ENCODE results near the gene ADCY7.

ADCY7 gene

GRCh38 chr16:50263060-50263909 is 3.1 kb upstream of the ADCY7 start:
- no peak overlapping the region for H3K9ac ChIP-seq (ENCODE audit: low read depth, low read length)
- no peak overlapping the region for H3K27ac ChIP-seq (ENCODE audit: low read length)
- H3K4me1 ChIP-seq (ENCODE audit: insufficient read depth, low read length), result peaks cover 8% of the 10 kb centered on the region; the same call in 1 of the 2 replicates
- H3K27me3 ChIP-seq (ENCODE audit: insufficient read depth, low read length), result no peaks in the 10 kb centered on the region
- H3K9me3 ChIP-seq (ENCODE audit: insufficient read depth, low read depth, low read length), result no peaks in the 10 kb centered on the region
- no peak overlapping the region for H3K4me3 ChIP-seq (ENCODE audit: low read length)
- H3K36me3 ChIP-seq (ENCODE audit: insufficient read depth, low read depth, low read length), result no peaks in the 10 kb centered on the region

GRCh38 chr16:50263940-50264929 is 2.1 kb upstream of the ADCY7 start:
- H3K4me3 ChIP-seq (ENCODE audit: low read length), result no peak overlapping the region
- no peak overlapping the region for H3K27ac ChIP-seq (ENCODE audit: low read length)
- H3K9me3 ChIP-seq (ENCODE audit: insufficient read depth, low read depth, low read length), result no peaks in the 10 kb centered on the region
- no peaks in the 10 kb centered on the region for H3K27me3 ChIP-seq (ENCODE audit: insufficient read depth, low read length)
- H3K4me1 ChIP-seq (ENCODE audit: insufficient read depth, low read length), result peaks cover 8% of the 10 kb centered on the region; the same call in 1 of the 2 replicates
- no peak overlapping the region for H3K9ac ChIP-seq (ENCODE audit: low read depth, low read length)
- H3K36me3 ChIP-seq (ENCODE audit: insufficient read depth, low read depth, low read length), result no peaks in the 10 kb centered on the region

GRCh38 chr16:50265260-50265659 is 1.1 kb upstream of the ADCY7 start:
- Histone ChIP-seq H3K36me3 (ENCODE audit: insufficient read depth, low read depth, low read length) (no peaks in the 10 kb centered on the region), H3K9me3 (ENCODE audit: insufficient read depth, low read depth, low read length) (no peaks in the 10 kb centered on the region), H3K27ac (ENCODE audit: low read length) (no peak overlapping the region), H3K4me3 (ENCODE audit: low read length) (no peak overlapping the region), H3K27me3 (ENCODE audit: insufficient read depth, low read length) (no peaks in the 10 kb centered on the region), H3K9ac (ENCODE audit: low read depth, low read length) (no peak overlapping the region), H3K4me1 (ENCODE audit: insufficient read depth, low read length) (peaks cover 5% of the 10 kb centered on the region; the same call in 1 of the 2 replicates)

- no peak overlapping the region for H3K27ac ChIP-seq (ENCODE audit: low read length)
- H3K9me3 ChIP-seq (ENCODE audit: insufficient read depth, low read depth, low read length), result no peaks in the 10 kb centered on the region
- peaks cover 5% of the 10 kb centered on the region; the same call in 1 of the 2 replicates for H3K4me1 ChIP-seq (ENCODE audit: insufficient read depth, low read length)
- H3K36me3 ChIP-seq (ENCODE audit: insufficient read depth, low read depth, low read length), result no peaks in the 10 kb centered on the region
- H3K4me3 ChIP-seq (ENCODE audit: low read length), result no peak overlapping the region
- H3K27me3 ChIP-seq (ENCODE audit: insufficient read depth, low read length), result no peaks in the 10 kb centered on the region
- no peak overlapping the region for H3K9ac ChIP-seq (ENCODE audit: low read depth, low read length)
These were observed 525 bp upstream of the ADCY7 start for GRCh38 chr16:50265716-50266336.

GRCh38 chr16:50267151-50267631 is 840 bp downstream of the ADCY7 start:
- H3K9ac ChIP-seq (ENCODE audit: low read depth, low read length), result no peak overlapping the region
- H3K27ac ChIP-seq (ENCODE audit: low read length), result no peak overlapping the region
- peaks cover 5% of the 10 kb centered on the region; the same call in 1 of the 2 replicates for H3K4me1 ChIP-seq (ENCODE audit: insufficient read depth, low read length)
- H3K36me3 ChIP-seq (ENCODE audit: insufficient read depth, low read depth, low read length), result no peaks in the 10 kb centered on the region
- H3K4me3 ChIP-seq (ENCODE audit: low read length), result no peak overlapping the region
- no peaks in the 10 kb centered on the region for H3K27me3 ChIP-seq (ENCODE audit: insufficient read depth, low read length)
- H3K9me3 ChIP-seq (ENCODE audit: insufficient read depth, low read depth, low read length), result no peaks in the 10 kb centered on the region

GRCh38 chr16:50267651-50268050 is 1.3 kb downstream of the ADCY7 start:
- H3K9me3 ChIP-seq (ENCODE audit: insufficient read depth, low read depth, low read length), result no peaks in the 10 kb centered on the region
- no peak overlapping the region for H3K4me3 ChIP-seq (ENCODE audit: low read length)
- H3K36me3 ChIP-seq (ENCODE audit: insufficient read depth, low read depth, low read length), result no peaks in the 10 kb centered on the region
- H3K27me3 ChIP-seq (ENCODE audit: insufficient read depth, low read length), result no peaks in the 10 kb centered on the region
- H3K27ac ChIP-seq (ENCODE audit: low read length), result no peak overlapping the region
- H3K4me1 ChIP-seq (ENCODE audit: insufficient read depth, low read length), result peaks cover 5% of the 10 kb centered on the region; the same call in 1 of the 2 replicates
- H3K9ac ChIP-seq (ENCODE audit: low read depth, low read length), result no peak overlapping the region

- Histone ChIP-seq H3K27ac (ENCODE audit: low read length) (no peak overlapping the region), H3K36me3 (ENCODE audit: insufficient read depth, low read depth, low read length) (no peaks in the 10 kb centered on the region), H3K4me1 (ENCODE audit: insufficient read depth, low read length) (peaks cover 5% of the 10 kb centered on the region; the same call in 1 of the 2 replicates), H3K9ac (ENCODE audit: low read depth, low read length) (no peak overlapping the region), H3K4me3 (ENCODE audit: low read length) (no peak overlapping the region), H3K27me3 (ENCODE audit: insufficient read depth, low read length) (no peaks in the 10 kb centered on the region), H3K9me3 (ENCODE audit: insufficient read depth, low read depth, low read length) (no peaks in the 10 kb centered on the region)
These were observed 2.0 kb downstream of the ADCY7 start for GRCh38 chr16:50268352-50268751.

GRCh38 chr16:50269061-50269705 is 2.8 kb downstream of the ADCY7 start:
- Histone ChIP-seq H3K4me3 (ENCODE audit: low read length) (no peak overlapping the region), H3K9ac (ENCODE audit: low read depth, low read length) (no peak overlapping the region), H3K4me1 (ENCODE audit: insufficient read depth, low read length) (peaks cover 5% of the 10 kb centered on the region; the same call in 1 of the 2 replicates), H3K36me3 (ENCODE audit: insufficient read depth, low read depth, low read length) (no peaks in the 10 kb centered on the region), H3K9me3 (ENCODE audit: insufficient read depth, low read depth, low read length) (no peaks in the 10 kb centered on the region), H3K27me3 (ENCODE audit: insufficient read depth, low read length) (no peaks in the 10 kb centered on the region), H3K27ac (ENCODE audit: low read length) (no peak overlapping the region)

GRCh38 chr16:50269769-50270509 is 3.6 kb downstream of the ADCY7 start:
- no peak overlapping the region for H3K9ac ChIP-seq (ENCODE audit: low read depth, low read length)
- H3K27me3 ChIP-seq (ENCODE audit: insufficient read depth, low read length), result no peaks in the 10 kb centered on the region
- H3K36me3 ChIP-seq (ENCODE audit: insufficient read depth, low read depth, low read length), result no peaks in the 10 kb centered on the region
- no peak overlapping the region for H3K27ac ChIP-seq (ENCODE audit: low read length)
- H3K4me1 ChIP-seq (ENCODE audit: insufficient read depth, low read length), result peaks cover 5% of the 10 kb centered on the region; the same call in 1 of the 2 replicates
- H3K4me3 ChIP-seq (ENCODE audit: low read length), result no peak overlapping the region
- no peaks in the 10 kb centered on the region for H3K9me3 ChIP-seq (ENCODE audit: insufficient read depth, low read depth, low read length)

GRCh38 chr16:50270510-50271147 is 4.3 kb downstream of the ADCY7 start:
- Histone ChIP-seq H3K27me3 (ENCODE audit: insufficient read depth, low read length) (no peaks in the 10 kb centered on the region), H3K27ac (ENCODE audit: low read length) (no peak overlapping the region), H3K36me3 (ENCODE audit: insufficient read depth, low read depth, low read length) (no peaks in the 10 kb centered on the region), H3K4me3 (ENCODE audit: low read length) (no peak overlapping the region), H3K9ac (ENCODE audit: low read depth, low read length) (no peak overlapping the region), H3K4me1 (ENCODE audit: insufficient read depth, low read length) (peaks cover 5% of the 10 kb centered on the region; the same call in 1 of the 2 replicates), H3K9me3 (ENCODE audit: insufficient read depth, low read depth, low read length) (no peaks in the 10 kb centered on the region)

Data from iPS-20b (cell line).